Measurements from ENCODE around the gene BOLL.
A peak's percentile ranks its signal among the peaks of the same experiment; 100 is the strongest.
"Not testable (repeated sequence)": the region's sequence is repeated elsewhere in the genome, so short reads cannot be mapped to it uniquely, and the experiment has no call there.

Gene BOLL

DNA sequence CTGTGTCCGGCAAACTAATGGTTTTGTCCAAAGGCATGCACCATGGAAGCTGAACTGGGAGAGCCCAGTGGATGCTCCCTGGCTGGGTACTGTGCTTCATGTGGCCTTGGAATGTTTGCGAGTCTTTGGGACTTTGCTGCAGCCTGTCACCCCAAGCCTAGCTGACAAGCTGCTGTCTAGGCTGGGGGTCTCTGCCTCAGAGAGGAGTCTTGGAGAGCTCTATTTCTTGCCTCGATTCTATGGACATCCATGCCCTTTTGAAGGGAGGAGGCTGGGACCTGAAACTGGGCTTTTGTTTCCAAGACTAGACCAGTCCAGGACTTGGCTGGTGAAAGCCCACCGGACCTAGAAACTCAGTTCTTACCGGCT, 78.3 kb downstream of the BOLL start:
- no peak for DNase-seq (ENCODE audit: low spot score)

GRCh38 chr2:197705912-197706838, 78.9 kb downstream of the BOLL start:
- peak; percentile 81 for DNase-seq (ENCODE audit: low spot score)

- peak; percentile 98 for DNase-seq (ENCODE audit: low spot score)
These were observed 79.8 kb downstream of the BOLL start, which contains the start of gene MARS2 for GRCh38 chr2:197705121-197705911. TSS of gene MARS2 (plus strand) at chr2:197705369. CDS start at chr2:197705406, 37 bp downstream.

DNA sequence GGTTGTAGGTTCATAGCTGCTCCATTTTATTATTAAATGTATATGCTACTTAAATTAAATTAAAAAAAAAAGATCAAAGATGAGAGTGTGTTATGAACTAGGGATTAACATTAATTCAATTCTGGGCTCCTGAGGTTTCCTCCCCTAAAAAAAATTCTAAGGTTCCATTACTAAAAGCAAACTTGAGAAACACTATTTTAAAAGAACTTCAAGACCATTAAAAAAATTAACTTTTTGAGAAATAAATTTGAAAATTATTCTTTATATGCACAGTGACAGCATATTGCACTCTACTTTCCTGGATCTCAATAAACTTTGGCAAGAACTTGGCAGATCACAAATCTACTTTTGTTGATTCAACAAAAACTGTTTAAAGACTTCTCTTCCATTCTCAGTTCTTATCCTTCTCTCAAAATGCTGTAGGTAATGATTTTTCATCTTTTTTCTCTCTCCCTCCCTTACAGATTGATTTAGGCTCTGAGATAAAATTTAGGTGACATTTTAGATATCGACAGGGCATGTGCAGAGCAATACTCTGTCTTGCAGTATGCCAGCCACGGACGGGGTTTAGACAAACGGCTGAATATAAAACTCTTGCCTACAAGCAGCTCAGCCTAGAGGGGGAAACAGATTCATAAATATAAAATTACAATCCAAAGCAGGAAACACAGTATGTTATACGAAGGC, 80.5 kb downstream of the BOLL start:
- no peak for DNase-seq (ENCODE audit: low spot score)

DNA sequence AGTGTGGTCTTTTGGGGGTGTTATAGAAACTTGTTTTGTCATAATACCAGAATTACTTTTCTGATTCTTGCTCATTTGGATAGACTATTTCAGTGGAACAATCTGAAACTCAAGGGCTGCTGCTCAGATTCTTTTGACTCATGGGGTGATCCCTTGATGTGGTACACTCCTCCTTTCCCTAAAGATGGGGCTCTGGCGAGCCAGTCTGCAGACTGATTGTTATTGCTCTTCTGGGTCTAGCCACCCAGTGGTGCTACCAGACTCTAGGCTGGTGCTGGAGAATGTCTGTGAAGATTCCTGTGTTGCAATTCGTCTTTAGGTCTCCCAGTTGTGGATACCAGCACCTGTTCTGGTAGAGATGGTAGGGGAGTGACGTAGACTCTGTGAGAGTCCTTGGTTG, 84.2 kb downstream of the BOLL start:
- no peak for DNase-seq (ENCODE audit: low spot score)

GRCh38 chr2:197699724-197700123, 85.4 kb downstream of the BOLL start:
- DNase-seq (ENCODE audit: low spot score): not testable (repeated sequence)

GRCh38 chr2:197696571-197696970, 88.5 kb downstream of the BOLL start:
- not testable (repeated sequence) for DNase-seq (ENCODE audit: low spot score)

GRCh38 chr2:197695971-197696370, 89.1 kb downstream of the BOLL start:
- DNase-seq (ENCODE audit: low spot score): not testable (repeated sequence)

DNA sequence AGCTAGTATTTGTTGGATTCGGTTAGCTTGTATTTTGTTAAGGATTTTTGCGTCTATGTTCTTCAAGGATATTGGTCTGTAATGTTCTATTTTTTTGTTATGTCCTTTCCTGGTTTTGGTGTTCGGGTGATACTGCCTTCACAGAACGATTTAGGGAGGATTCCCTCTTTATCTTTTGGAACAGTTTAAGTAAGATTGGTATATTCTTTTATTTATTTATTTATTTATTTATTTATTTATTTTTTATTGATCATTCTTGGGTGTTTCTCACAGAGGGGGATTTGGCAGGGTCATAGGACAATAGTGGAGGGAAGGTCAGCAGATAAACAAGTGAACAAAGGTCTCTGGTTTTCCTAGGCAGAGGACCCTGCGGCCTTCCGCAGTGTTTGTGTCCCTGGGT, 89.9 kb downstream of the BOLL start:
- DNase-seq (ENCODE audit: low spot score): not testable (repeated sequence)

DNA sequence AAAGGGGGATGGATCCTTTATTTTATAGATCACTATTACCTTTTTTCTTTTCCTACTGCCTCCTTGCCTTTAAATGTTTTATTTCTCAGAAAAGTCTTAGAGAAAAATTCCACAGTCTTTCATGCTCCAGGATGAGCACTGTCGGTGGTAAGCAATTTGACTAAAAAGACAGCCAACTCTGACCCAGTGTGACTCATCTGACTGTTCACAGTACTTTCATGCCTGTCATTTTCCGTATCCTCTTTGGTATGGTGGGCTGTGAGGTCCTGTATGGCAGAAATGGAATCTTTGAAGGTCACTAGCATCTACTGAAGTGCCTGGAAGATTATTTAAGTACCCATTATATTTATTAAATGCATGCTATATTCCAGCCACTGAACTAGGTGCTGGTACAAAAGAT, 107.6 kb downstream of the BOLL start:
- peak; percentile 60 for DNase-seq (ENCODE audit: low spot score)

DNA sequence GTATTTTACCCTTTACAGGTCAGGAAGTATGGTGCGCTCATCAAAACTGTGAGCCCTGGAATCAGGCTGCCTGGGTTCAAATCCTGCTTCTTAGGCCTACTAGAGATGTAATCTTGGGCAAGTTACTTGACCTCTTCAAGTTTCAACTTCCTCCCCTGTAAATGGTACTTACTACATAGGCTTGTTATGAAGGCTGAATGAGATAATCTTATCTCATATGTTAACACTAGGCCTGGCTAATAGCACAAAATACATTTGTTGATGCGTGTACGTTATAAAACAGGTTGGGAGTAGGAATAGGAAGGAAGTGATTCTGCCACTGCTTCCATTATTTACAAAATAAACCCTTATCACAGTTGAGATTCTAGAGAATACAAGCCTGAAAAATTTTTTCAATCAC, 108.1 kb downstream of the BOLL start:
- DNase-seq (ENCODE audit: low spot score): no peak
